HG03196 (cell line): Measurements from ENCODE around the gene SLC39A11.

Experiments
- ATAC-seq: cut with Tn5 transposase; IDR thresholded peaks from one replicate; pipeline ENCODE4 v1.9.1; 2021; ENCODE audit not compliant: unreplicated experiment

SLC39A11 gene

GRCh38 chr17:72884066-72884465, 208.4 kb downstream of the SLC39A11 start:
- no peak for ATAC-seq

DNA sequence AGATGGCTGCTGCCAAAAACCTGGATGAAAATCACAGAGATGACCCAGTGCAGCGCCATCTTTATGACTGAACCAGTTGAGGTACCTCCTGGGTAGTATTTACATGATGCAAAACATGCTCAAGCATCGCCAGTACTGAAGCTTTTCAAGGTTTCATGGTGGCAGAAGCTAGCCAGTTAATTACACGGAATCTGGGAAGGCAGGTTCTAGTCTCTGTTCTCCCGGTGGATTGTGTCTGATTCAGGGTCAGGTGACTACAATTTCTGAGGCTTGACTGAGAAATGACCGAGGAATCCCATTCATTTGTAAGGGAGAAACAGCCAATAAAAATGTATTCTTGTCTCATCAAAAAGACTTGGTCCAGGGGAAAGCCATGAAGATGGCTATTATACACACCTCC, 209.1 kb downstream of the SLC39A11 start:
- no peak for ATAC-seq

- no peak for ATAC-seq
These were observed 210.1 kb downstream of the SLC39A11 start for GRCh38 chr17:72882426-72882825.

- ATAC-seq: no peak
These were observed 212.6 kb downstream of the SLC39A11 start for GRCh38 chr17:72879877-72880276.

DNA sequence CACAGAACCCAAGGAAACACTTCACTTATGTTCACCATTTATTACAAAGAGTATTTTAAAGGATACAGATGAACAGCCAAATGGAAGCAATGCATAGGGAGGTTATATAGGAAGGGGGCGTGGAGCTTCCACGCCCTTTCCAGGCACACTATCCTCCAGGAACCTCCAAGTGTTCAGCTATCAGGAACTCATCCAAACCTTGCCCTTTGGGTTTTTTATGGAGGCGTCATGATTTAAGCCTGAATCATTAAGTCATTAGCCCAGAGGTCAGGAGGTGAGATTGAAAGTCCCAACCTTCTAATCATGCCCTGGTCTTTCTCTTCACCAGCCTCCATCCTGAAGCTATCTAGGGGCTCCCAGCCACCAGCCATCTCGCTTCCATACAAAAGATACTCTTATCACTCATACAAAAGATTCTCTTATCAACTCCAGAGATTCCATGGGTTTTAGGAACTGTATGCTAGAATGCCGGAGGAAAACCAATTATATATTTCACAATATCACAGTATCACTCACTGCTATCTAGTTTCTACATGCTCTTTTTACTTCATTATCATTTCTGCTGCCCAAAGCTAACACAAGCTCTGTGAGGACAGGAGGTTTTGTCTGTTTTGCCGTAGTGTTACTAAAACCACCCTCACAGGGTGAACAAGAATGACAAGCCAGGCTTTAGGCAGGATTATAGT, 213.4 kb downstream of the SLC39A11 start:
- ATAC-seq: no peak

DNA sequence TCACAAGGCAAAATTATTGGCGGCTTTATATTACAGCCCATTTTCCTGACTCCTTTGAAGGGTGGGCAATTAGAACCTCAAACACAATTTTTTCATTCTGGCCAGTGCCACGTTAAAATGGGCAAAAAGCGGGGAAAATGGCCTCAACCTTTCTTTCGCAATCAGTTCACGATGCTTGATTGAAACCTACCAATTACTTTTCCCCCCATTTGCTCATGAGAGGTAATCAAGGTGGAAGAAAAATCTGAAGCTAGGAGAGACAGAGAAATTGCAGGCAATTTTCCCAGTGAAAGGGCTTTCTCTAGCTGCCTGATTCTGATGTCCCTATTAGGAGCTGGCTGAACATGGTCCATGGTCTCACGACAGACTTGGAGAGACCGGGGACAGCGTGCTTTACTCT, 215.1 kb downstream of the SLC39A11 start:
- ATAC-seq: no peak

DNA sequence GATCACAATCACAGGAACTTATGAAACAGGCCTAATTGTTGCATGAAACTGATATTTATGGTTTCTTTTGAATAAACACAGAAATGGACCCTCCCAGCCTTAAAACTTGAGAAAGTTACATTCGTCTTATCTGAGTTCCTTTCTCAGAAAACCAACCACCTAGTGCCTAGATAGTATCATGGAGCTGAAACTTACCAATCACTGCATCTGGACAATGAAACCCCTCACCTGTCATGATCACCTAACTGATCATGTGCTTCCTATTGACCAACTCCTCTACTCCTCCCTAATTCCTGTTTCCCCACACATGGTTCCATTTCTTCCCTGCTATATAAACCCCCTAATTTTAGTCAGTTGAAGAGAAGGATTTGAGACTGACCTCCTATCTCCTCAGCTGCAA, 216.1 kb downstream of the SLC39A11 start:
- ATAC-seq: no peak

DNA sequence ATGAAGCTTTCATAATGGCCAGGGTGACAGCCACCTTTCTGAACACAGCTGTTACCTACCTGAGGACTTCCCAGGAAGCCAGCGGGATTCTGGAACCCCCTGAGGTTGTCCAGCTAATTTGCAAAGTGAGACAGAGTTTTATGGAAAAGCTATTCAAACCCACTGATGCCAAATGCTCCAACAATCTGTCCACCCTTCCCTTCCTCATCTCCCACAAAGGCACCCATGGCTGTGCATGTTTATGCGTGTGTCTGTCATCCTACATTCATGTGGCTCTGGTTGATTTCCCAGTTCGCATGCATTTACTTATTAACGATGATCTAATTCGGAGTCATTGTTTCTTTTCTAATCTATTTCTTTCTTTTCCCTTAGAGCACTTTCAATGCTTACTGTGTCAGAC, 217.1 kb downstream of the SLC39A11 start:
- ATAC-seq: no peak

DNA sequence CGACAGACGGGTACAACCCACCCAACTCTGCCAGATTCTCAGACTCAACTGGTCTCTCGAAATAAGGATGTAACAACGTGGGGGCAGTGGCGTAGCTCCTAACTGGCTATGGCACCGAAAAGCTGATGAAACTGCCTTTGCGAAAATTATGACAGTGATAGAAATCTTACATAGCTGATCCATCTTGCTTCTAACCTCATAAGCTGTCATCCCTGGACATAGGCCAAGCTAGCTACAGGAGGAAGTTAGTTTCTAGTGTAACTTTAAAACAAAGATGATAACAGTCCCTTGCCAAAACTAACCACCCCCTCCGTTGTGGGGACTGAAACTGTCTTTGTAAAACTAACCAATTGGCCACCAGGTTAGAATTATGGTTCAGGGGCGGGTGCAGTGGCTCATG, 220.1 kb downstream of the SLC39A11 start:
- ATAC-seq: no peak

- ATAC-seq: no peak
These were observed 222.0 kb downstream of the SLC39A11 start for GRCh38 chr17:72870367-72870985.

- ATAC-seq: no peak
These were observed 222.9 kb downstream of the SLC39A11 start for GRCh38 chr17:72869630-72870029.

DNA sequence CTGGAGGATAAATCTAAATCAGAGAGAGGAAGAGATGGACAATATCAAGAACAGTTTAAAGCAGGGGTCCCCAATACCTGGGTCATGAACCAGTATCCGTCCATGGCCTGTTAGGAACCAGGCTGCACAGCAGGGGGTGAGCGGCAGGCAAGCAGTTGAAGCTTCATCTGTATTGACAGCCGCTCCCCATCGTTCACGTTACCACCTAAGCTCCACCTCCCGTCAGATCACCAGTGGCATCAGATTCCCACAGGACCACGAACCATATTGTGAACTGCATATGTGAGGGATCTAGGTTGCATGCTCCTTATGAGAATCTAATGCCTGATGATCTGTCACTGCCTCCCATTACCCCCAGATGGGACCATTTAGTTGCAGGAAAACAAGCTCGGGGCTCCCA, 226.5 kb downstream of the SLC39A11 start:
- no peak for ATAC-seq

GRCh38 chr17:72863526-72864211, 228.8 kb downstream of the SLC39A11 start:
- ATAC-seq: peak; percentile 55

GRCh38 chr17:72862276-72862999, 230.1 kb downstream of the SLC39A11 start:
- ATAC-seq: no peak

- no peak for ATAC-seq
These were observed 230.7 kb downstream of the SLC39A11 start for GRCh38 chr17:72861811-72862210.

- no peak for ATAC-seq
These were observed 231.7 kb downstream of the SLC39A11 start for GRCh38 chr17:72860778-72861177.

- no peak for ATAC-seq
These were observed 233.5 kb downstream of the SLC39A11 start for GRCh38 chr17:72858826-72859495.

DNA sequence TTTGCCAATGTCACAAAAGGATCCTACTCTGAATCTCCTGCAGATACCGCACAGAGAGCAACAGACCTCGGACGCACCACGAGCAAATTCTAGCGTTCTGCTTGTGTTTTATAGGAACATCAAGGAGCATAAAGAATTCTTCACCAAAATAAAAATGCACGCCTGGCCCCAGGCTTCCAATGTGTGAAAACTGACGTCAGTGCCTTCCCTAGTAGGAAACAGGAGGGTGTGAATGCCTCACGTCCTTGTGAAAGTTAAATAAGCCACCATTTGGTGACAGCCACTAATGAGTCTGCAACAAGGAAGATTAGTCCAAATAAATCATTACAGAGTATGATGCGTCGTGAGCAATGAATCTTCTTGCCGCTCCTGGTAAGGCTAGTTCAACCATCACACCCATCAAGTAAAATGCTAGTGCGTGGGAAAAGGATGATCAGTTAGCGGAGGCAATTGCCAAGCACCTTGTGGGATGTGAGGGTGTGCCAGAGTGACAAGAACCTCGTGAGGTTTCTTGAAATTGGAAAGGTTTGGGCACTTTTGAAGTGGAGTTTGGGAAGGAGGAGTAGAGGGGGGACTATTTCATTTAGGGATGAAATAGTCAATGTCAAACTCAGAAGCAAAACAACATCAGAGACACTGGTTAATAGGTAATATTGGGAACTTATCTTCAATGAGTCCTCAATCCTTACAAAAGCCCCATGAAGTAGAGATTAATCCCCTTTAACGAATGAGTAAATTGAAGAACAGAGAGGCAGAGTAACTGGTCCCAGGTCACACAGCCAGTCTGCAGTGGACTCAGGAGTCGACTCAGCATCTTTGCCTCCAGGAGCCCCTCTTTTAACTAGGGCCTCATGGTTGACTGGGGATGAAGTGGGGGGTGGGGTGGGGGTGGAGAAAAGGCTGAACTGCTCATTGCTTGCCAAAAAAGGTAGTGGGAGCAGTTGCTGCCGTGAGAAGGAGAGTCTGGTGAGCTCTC, 238.8 kb downstream of the SLC39A11 start:
- no peak for ATAC-seq

- no peak for ATAC-seq
These were observed 240.1 kb downstream of the SLC39A11 start for GRCh38 chr17:72852277-72852938.
